Hematopoietic multipotent progenitor cell treated with erythropoietin and hydrocortisone succinate and interleukin-3 and kit ligand, for 15 days (in vitro differentiated cells): ENCODE results near the gene GOLGA1.

Experiments
- DNase-seq: peaks from one replicate; pipeline ENCODE4 v3.0.0-alpha.2; 2015; ENCODE audit warnings: low spot score

GOLGA1 gene

GRCh38 chr9:124835026-124835557 is 105.8 kb downstream of the GOLGA1 start:
- DNase-seq, result no peak

- DNase-seq, result no peak
These were observed 106.3 kb downstream of the GOLGA1 start for GRCh38 chr9:124834591-124834990.

- DNase-seq, result no peak
These were observed 109.1 kb downstream of the GOLGA1 start for GRCh38 chr9:124831642-124832364.

GRCh38 chr9:124830593-124830992 is 110.3 kb downstream of the GOLGA1 start:
- DNase-seq, result no peak

- no peak for DNase-seq
These were observed 111.6 kb downstream of the GOLGA1 start for GRCh38 chr9:124829334-124829669.

GRCh38 chr9:124828489-124829333 is 112.2 kb downstream of the GOLGA1 start:
- no peak for DNase-seq
